ENCODE results near the gene CTDNEP1.

DNA sequence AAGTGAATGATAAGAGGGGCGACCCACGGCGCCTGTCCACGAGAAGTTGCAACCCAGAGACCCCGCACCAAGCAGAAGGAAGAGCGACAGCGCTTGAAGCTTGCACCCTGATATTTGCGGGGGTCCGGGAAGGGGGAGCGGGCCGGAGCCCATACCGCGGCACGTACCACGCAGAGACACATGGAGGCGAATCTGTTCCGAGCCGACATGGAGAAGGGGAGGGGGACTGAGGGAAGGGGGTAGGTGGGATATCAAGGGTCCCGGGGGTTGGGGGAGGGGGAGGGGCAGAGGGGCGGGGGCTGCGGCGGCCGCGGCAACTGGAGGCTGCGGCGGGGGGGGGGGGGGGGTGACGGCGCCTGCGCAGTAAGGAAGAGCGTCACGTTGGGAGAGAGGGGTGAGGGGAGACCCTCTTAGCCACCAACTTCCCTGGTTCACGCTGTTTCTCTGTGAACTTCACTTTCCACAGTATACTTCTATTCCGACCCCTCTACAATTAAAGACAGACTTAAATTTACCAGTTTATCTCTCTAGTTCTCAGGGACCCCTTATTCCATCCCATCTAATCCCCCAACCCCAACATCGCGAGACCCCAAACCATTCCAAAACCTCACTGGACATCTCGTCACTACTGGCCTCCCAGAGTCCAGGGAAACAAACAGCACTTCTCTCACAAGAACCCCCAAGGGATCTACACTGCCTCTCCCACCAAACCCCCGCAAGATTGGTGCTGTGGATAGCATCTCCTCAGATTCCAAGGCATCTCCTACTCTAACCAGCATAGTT is 39.9 kb downstream of the CTDNEP1 start:
- TF ChIP-seq, protein P1, sequence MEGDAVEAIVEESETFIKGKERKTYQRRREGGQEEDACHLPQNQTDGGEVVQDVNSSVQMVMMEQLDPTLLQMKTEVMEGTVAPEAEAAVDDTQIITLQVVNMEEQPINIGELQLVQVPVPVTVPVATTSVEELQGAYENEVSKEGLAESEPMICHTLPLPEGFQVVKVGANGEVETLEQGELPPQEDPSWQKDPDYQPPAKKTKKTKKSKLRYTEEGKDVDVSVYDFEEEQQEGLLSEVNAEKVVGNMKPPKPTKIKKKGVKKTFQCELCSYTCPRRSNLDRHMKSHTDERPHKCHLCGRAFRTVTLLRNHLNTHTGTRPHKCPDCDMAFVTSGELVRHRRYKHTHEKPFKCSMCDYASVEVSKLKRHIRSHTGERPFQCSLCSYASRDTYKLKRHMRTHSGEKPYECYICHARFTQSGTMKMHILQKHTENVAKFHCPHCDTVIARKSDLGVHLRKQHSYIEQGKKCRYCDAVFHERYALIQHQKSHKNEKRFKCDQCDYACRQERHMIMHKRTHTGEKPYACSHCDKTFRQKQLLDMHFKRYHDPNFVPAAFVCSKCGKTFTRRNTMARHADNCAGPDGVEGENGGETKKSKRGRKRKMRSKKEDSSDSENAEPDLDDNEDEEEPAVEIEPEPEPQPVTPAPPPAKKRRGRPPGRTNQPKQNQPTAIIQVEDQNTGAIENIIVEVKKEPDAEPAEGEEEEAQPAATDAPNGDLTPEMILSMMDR (IDR thresholded peaks at IDR 0.05; ENCODE audit: borderline replicate concordance, extremely low read depth, low read length, poor library complexity, severe bottlenecking) = no peak
- TF ChIP-seq EZH2 (IDR thresholded peaks at IDR 0.05; ENCODE audit: borderline replicate concordance, low read depth, low read length, severe bottlenecking) = no peak

All from DND-41 (cell line).